ENCODE measurements around the gene USP43. TPM values are rescaled to one million over a fixed set of nuclear protein-coding genes. Genes with fewer than 3 reads are reported as not detected.
"Not testable (repeated sequence)": the region's sequence is repeated elsewhere in the genome, so short reads cannot be mapped to it uniquely, and the experiment has no call there.

USP43 gene
- total RNA-seq, 1 donor from 2014 or later: 0.29 TPM

DNA sequence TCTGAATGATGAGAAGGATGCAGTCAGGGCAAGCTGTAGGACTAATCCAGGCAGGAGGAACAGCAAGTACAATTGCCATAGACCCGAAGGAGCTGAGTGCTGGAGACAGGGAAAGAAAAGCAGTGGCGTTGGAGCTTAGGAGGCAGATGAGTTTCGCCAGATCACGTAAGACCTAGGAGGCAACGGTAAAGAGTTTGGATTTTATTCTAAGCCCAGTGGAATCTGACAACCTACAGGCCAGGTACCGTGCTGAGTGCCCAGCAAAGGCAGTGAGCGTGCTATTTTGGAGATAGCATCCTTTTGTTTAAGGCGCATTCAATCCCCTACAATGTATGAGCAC, 1.2 kb downstream of the USP43 start:
- Mint-ChIP-seq H3K4me3 (peak overlapping the region; percentile 59), H3K27ac (no peak overlapping the region), H3K27me3 (peaks cover 43% of the 10 kb centered on the region), H3K9me3 (no peaks in the 10 kb centered on the region), H3K36me3 (ENCODE audit: low read depth) (no peaks in the 10 kb centered on the region), H3K4me1 (peaks cover 14% of the 10 kb centered on the region)
- CTCF ChIA-PET: no interaction called here
- POLR2A ChIA-PET: no interaction called here
- ATAC-seq (ENCODE audit: low read depth) (no peak), DNase-seq (no peak)
- TF ChIP-seq, protein P1, sequence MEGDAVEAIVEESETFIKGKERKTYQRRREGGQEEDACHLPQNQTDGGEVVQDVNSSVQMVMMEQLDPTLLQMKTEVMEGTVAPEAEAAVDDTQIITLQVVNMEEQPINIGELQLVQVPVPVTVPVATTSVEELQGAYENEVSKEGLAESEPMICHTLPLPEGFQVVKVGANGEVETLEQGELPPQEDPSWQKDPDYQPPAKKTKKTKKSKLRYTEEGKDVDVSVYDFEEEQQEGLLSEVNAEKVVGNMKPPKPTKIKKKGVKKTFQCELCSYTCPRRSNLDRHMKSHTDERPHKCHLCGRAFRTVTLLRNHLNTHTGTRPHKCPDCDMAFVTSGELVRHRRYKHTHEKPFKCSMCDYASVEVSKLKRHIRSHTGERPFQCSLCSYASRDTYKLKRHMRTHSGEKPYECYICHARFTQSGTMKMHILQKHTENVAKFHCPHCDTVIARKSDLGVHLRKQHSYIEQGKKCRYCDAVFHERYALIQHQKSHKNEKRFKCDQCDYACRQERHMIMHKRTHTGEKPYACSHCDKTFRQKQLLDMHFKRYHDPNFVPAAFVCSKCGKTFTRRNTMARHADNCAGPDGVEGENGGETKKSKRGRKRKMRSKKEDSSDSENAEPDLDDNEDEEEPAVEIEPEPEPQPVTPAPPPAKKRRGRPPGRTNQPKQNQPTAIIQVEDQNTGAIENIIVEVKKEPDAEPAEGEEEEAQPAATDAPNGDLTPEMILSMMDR (IDR thresholded peaks at IDR 0.05): no peak
- intact Hi-C loops (cut with micrococcal nuclease): no loop called here

DNA sequence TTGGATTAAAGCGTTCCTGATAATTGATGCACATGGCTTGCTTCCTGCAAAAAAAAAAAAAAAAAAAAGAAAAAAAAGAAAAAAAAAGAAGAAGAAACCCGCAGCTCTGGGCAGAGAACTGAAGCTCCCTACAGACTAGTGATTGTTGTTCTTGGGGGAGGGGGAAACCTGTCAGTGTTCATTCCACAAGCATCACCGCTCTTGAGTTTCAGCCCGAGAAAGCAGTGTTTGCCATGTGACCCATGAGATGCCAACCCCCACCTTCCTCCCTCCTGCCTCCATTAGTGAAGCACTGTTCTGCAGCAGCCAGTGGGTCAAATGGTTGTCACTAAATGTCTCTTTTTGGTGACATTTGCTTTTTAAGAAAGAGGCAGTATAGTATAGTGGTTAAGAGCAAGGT, 1.7 kb downstream of the USP43 start:
- Mint-ChIP-seq H3K36me3 (ENCODE audit: low read depth) (no peaks in the 10 kb centered on the region), H3K9me3 (no peaks in the 10 kb centered on the region), H3K4me1 (peaks cover 14% of the 10 kb centered on the region), H3K27me3 (peaks cover 43% of the 10 kb centered on the region), H3K27ac (no peak overlapping the region), H3K4me3 (no peak overlapping the region)
- intact Hi-C loops (cut with micrococcal nuclease): no loop called here
- POLR2A ChIA-PET: no interaction called here
- TF ChIP-seq, protein P1 (IDR thresholded peaks at IDR 0.05): no peak
- DNase-seq (no peak), ATAC-seq (ENCODE audit: low read depth) (no peak)
- CTCF ChIA-PET: no interaction called here

GRCh38 chr17:9648521-9649110, 3.3 kb downstream of the USP43 start:
- Mint-ChIP-seq H3K4me1 (peaks cover 14% of the 10 kb centered on the region), H3K27me3 (peaks cover 43% of the 10 kb centered on the region), H3K27ac (no peak overlapping the region), H3K9me3 (no peaks in the 10 kb centered on the region), H3K36me3 (ENCODE audit: low read depth) (no peaks in the 10 kb centered on the region), H3K4me3 (no peak overlapping the region)
- no peak for ATAC-seq (ENCODE audit: low read depth)
- TF ChIP-seq, protein P1 (IDR thresholded peaks at IDR 0.05): no peak
- POLR2A ChIA-PET: no interaction called here
- DNase-seq: no peak
- intact Hi-C loops (cut with micrococcal nuclease): no loop called here
- CTCF ChIA-PET: no interaction called here

GRCh38 chr17:9658593-9659211, 13.4 kb downstream of the USP43 start:
- CTCF ChIA-PET: no interaction called here
- intact Hi-C loops (cut with micrococcal nuclease): no loop called here
- TF ChIP-seq, protein P1 (IDR thresholded peaks at IDR 0.05): no peak
- Mint-ChIP-seq H3K4me3 (no peak overlapping the region), H3K9me3 (no peaks in the 10 kb centered on the region), H3K36me3 (ENCODE audit: low read depth) (no peaks in the 10 kb centered on the region), H3K4me1 (no peaks in the 10 kb centered on the region), H3K27me3 (peaks cover 2% of the 10 kb centered on the region), H3K27ac (no peak overlapping the region)
- ATAC-seq (ENCODE audit: low read depth): no peak
- DNase-seq: no peak
- POLR2A ChIA-PET: no interaction called here

GRCh38 chr17:9661027-9661426, 15.7 kb downstream of the USP43 start:
- intact Hi-C loops (cut with micrococcal nuclease): no loop called here
- TF ChIP-seq, protein P1 (IDR thresholded peaks at IDR 0.05): no peak
- CTCF ChIA-PET: interaction anchor here (0.6 kb wide), 1 partner anchor 451 kb away, joined by 3 read pairs; no protein-coding TSS in a partner anchor

GRCh38 chr17:9663511-9663910, 18.2 kb downstream of the USP43 start:
- H3K4me1 Mint-ChIP-seq; H3K9me3 Mint-ChIP-seq; H3K27me3 Mint-ChIP-seq; ATAC-seq (ENCODE audit: low read depth); CTCF ChIA-PET; intact Hi-C loops (cut with micrococcal nuclease); H3K4me3 Mint-ChIP-seq; H3K36me3 Mint-ChIP-seq (ENCODE audit: low read depth); DNase-seq; H3K27ac Mint-ChIP-seq; POLR2A ChIA-PET: not testable (repeated sequence)

More at GRCh38 chr17:9661027-9661426, 15.7 kb downstream of the USP43 start:
- no peak for ATAC-seq (ENCODE audit: low read depth)
- H3K9me3 Mint-ChIP-seq: peaks cover 5% of the 10 kb centered on the region
- POLR2A ChIA-PET: no interaction called here
- H3K36me3 Mint-ChIP-seq (ENCODE audit: low read depth): no peaks in the 10 kb centered on the region
- no peaks in the 10 kb centered on the region for H3K4me1 Mint-ChIP-seq
- H3K27me3 Mint-ChIP-seq: no peaks in the 10 kb centered on the region
- no peak overlapping the region for H3K27ac Mint-ChIP-seq
- no peak for DNase-seq
- H3K4me3 Mint-ChIP-seq: no peak overlapping the region
